HG03280 (cell line): ENCODE results near the gene PLCB1.

Experiments
- ATAC-seq: cut with Tn5 transposase; IDR thresholded peaks from one replicate; pipeline ENCODE4 v1.9.1; 2021; ENCODE audit warnings: mild to moderate bottlenecking, moderate library complexity; ENCODE audit not compliant: unreplicated experiment

PLCB1 gene

DNA sequence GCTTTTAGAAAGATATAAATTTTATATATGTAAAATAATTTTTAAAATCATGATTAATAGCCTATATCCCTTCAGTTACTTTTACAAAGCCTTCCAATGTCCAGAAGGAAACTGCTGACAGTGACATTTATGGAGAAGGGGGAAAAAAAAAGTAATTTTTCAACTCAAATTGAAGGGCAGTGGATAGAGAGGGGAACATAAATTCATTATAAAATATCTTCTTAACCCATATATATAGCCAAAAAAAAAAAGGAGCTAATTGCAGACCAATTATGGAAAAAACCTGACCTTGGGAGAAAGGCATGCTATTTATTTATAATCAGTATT is 392.9 kb downstream of the PLCB1 start:
- ATAC-seq, result no peak

DNA sequence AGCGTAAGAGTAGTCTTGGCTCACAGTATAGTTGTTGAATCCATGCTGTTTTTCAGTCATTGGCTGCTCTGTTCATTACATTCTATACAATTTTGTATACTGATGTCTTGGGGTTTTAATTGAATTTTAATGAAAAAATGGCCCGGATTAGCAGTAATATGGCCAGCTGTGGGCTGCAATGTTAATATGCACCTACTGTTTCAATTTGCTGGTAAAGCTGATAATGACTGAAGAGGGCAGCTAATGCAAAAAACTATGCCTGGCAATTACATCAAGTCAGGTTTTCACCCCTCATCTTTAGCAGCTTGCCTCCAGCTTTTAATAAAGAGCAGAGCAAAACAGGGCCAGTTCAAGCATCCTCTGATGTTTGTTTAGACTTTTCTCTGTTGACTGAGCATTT is 394.5 kb downstream of the PLCB1 start:
- no peak for ATAC-seq

DNA sequence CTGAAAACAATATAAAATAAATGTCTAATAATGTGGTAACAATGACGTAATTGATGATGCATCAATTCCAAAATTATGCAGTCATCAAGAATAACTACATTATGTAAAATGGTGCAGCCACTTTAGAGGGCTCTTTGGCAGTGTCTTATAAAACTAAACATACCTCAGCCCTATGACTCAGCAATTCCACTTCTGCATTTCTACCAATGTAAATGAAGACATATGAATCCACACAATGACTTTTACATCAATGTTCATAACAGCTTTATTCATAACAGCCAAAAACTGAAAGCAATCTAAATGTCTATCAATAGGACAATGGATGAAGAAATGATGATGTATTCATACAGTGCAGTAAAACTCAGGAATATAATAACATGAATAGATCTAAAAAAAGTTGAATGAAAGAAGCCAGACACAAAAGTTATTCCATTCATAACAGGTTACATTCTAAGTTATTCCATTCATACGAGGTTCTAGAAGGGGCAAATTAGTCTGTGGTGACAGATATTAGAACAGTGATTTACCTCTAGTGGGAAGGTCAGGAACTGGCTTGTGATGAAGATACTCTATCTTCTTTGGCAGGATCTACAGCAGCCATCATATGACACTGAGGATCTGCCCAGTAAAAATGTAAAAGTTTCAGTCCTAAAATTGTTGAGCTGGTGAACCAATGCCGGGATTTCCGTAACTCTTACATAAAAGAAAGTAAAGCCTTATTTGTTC is 396.1 kb downstream of the PLCB1 start:
- peak; percentile 55 for ATAC-seq

DNA sequence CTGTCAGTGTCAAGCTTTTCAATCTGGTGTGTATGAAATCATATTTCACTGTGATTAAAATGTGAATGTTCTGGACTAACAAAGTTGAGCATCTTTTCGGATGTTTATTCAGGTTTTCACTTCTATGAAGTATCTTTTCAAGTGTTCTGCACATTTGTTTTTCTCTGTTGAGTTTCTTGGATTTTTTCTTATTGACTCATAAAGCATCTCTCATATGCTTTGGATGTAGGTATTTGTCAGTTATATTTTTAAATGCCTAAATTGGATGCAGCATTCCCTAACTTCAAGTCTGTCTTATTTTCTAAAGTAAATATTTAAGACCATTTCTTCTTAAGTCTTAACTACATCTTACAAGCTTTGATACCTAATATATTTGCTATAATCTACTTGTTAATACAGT is 398.0 kb downstream of the PLCB1 start:
- ATAC-seq, result no peak

DNA sequence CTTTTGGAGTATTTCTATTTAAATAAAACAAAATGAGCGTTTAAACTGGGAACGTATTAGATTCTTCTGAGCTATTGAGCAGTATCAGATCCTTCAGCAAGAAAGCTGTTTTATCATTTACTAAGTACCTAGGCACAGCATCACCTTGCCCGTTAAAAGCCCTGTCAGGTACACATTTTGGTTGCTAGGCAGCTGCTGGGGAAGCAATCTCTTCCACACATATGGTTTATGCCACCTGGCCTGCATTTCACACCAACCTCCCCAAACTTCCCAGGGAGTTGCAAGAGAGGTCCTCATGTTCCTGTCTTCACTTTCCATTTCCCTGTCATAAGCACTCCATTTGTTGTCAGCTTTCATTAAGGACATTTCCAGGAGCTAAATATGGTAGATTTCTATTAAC is 400.1 kb downstream of the PLCB1 start:
- ATAC-seq, result no peak

DNA sequence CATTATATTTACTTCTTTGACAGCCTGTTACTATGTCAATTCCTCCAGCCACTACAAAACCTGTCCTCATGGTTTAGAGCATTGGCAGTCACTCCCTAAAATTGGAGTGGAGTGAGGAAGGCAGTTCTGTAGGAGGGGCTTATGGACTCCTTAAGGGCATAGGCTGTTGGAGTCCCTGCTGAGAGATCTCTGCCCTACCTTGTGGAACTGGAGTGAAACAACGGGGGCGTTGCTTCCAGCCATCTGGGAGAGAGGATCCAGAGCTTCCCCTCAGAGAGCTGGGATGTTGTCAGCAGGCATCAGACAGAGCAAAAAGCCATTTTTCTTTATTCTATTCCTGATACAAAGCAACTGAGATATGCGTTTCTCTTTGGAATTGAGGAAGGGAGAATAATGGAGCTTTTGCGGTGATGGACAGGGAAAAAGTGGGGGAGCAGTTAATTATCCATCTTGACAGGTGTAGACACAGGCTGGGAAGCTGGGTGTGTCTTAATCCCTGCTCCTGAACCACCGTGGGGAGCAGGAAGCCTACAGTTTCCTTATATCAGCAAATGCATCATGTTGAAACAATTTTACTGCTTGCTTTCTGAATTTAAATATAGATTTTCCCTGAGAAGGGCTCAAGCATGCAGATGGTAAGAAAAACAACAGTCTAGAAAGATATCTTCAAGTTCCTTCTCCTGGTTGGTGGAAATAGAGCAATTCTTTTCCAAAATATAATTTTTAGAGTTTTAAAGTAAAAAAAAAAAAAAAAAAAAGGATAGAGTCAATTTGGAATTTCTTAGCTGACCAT is 402.5 kb downstream of the PLCB1 start:
- ATAC-seq, result no peak

DNA sequence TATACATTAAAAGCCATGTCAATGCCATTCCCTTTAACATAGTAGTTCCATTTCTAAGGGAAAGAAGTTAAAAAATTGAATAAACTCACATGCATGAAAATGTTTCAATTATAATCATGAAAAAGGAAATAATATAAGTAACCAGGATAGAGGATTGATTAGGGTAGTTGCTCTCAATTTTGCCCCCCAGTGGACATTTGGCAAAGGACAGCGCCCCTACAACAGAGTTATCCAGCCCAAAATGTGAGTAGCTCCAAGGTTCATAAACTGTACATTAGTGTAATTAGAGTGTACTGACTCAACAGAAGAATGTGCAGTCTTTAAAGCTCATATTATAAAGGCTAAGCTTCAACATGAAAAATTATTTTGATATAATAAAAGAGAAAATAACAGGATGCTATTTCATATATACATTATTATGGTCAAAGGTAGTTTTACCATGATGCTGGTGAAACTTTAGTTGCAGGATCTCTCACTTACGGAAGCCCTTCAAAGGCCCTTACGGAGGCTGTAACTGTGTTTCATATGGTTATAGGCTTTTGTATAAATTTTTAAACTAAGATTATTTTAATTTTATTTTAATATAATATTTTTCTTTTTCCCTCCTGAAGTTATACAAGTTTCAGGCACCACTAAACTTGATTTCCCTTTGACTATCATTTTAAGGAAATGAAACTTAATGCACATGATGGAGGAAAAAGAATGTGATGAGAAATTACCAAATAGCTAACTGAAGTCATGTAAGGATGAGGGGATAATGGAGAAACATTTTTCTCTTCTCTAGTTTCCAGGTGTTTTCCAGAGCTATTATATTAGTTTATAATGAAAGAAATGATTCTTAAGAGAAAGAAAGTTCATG is 403.6 kb downstream of the PLCB1 start:
- ATAC-seq, result no peak

DNA sequence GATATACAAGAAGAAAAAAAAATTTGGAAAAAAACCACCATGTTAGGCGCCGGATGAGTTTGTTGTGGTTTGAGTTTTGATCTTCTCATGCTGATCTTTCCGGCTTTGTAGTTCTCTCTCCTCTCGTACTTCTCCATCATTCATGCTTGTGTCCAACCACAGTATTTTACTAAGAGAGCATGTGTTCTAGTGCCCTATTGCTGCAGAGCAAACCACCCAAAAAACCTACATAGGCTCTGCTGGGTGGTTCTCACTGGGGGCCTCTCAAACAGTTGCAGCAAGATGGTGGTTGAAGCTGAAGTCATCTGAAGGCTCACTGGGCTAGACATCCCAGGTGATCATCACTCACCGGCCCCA is 404.2 kb downstream of the PLCB1 start:
- ATAC-seq, result no peak

DNA sequence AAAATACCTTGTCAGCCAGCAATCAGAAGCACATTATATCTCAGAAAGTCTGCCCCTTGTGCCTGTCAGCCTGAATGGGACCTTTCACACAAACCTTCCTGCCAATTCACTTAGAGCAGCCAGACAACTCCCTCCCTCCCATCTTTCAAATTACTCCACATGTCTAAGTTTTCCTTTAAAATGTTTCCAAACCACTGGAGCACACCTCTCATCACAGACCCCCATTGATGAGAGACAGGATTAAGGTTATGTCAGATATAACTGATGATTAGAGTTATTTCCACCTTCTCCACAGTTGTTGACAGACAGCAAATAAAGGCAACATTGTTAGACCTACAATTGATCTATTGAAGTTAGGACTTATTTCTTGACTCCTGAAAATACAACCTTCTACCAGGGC is 408.4 kb downstream of the PLCB1 start:
- no peak for ATAC-seq

DNA sequence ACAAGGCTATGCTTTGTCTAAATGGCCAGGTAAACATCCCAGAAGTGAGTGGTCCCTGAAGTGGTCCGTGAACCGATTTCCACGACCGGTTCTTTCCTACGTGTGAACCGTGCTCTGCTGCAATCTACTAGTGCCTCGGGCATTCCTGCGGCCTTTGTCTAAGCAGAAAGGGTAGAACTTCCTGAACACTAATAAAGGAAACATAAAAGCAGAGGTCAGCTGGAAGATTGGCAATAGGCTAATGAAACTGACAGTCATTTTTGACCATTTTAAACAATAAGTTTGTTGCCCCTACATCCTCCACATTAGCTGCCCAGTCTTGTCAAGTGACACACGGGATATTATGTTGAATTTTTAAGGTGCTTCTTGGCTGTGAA is 410.0 kb downstream of the PLCB1 start:
- no peak for ATAC-seq

DNA sequence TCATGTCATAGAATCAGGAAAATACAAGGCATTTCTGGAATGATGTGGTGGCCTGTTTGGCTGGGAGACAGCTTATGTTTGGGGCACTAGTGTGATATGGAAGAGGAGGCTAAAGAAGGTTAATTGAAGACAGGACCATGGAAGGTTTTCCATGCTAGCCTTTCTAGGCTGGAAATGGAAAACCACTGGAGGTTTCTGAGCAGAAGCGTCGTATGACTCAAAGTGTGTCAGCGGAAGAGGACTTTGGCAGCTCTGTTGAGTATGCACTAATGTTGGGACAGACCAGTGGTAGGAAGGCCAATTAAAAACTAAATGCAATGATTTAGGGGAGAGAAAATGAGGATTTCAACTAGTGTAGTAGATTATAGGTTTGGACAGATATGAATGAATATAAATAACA is 413.1 kb downstream of the PLCB1 start:
- ATAC-seq, result no peak

DNA sequence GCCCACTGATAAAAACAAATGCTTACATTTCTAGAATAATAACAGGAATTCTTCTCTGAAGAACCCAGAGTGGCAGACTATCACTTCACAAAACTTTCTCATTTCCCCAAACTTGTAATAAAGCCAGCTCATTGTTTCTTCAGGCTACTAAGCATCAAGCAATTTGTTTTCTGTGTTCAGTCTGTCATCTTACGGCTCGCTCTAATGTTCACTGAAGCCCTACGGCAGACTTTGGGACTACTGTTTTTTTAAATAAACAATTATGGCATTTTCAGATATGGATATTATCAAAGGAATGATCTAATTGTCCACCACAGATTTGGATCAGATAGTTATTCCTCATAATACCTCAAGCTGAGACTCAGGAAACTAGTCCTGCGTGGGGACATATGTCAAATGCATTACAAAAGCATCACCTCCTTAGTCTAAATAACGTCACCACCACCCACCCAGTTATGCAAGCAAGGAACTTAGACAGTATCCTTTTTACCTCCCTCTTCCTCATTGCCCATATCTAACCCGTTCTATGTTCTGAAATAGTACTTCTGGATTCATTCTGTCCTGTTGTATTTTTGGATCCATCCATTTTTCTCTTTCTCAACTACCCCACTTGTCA is 415.1 kb downstream of the PLCB1 start:
- ATAC-seq, result no peak

DNA sequence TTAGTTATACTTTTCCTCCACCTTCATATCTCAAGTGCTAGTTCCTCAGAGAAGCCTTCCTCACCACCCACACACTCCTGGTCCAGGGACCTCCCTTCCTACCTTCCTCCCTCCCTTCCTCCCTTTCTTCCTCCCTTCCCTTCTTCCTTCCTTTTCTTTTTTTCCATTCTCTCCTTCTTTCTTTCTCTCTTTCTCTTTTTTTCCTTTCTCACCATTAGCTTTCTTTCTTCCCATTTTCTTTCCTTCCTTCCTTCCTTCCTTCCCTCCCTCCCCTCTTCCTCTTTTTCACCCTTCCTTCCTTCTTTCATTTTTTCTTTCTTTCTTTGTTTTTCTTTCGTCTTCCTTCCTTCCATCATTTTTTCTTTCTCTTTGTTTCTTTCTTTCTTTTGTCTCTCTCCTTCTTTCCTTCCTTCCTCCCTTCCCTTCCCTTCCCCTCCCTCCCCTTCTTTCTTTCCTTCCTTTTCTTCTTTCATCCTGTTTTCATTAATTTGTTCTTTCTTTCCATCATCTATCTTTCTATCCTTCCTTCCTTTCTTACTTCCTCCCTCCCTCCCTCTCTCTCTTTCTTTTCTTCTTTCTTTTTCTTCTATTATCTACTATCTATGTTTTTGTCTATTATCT is 416.0 kb downstream of the PLCB1 start:
- no peak for ATAC-seq

DNA sequence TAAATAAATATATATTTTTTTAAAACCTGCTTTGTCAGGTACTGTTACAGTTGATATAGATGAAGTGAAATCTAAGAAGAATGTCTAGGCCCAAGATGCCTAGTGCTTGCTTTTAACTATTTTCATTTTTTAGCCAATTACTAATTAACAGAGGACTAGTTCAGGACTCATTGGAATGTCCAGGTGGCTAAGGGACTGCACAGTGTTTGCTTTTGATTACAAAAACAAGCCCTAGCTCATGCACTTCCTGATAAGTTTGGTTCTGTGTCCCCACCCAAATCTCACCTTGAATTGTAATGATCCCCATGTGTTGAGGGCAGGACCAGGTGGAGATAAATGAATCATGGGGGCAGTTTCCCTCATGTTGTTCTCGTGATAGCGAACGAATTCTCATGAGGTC is 417.1 kb downstream of the PLCB1 start:
- ATAC-seq, result no peak

DNA sequence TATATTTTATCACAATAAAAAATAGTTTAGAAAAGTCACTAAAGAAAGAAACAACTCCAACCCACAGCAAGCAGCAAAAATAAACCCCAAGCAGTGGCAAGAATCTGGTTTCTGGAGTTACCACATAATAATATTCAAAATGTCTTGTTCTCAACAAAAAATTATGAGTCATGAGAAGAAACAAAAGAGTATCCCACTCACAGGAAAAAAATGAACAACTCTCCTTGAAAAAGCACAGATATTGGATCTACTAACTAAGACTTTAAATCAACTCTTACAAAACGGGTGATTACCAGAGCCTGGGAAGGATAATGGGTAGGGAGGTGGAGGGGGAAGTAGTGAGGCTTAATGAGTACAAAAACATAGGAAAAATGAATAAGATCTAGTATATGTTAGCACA is 425.6 kb downstream of the PLCB1 start:
- ATAC-seq, result no peak

DNA sequence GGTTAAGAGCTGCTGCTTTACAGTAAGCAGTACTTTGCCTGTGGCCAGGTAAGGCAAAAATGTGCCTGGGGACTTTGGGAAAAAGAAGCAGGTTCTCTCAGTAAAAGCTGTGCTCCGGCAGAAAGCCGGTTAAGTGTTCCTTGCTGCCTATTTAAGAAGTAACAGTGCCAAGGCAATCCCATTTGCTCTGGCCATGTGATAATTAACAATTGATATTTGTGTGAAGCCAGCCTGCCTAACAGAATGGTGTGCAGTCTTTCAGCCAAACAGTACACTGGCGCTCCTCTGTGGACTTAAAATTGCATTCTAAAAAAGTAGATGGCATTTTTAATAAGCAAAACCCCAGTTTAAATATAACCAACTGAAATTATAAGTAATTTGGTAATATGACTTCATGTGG is 430.3 kb downstream of the PLCB1 start:
- ATAC-seq, result no peak

DNA sequence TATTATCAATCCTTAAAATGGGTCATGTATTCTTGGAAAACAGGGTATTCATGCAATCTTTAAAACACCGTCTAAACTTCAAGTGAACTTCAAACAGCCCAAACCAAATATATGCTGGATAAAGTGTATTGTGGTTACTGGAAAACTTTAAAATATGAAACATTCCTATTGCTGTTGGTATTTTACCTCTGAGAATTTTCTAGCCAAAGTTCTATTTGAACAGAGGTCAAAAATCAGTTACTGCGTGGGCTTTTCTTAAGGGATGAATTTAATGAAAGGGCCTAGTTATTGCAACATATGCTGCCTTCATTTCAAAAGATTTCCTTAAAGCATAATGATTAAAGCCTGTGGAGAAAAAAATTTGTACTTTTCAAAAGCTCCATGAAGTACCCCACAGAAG is 436.0 kb downstream of the PLCB1 start:
- ATAC-seq, result no peak

DNA sequence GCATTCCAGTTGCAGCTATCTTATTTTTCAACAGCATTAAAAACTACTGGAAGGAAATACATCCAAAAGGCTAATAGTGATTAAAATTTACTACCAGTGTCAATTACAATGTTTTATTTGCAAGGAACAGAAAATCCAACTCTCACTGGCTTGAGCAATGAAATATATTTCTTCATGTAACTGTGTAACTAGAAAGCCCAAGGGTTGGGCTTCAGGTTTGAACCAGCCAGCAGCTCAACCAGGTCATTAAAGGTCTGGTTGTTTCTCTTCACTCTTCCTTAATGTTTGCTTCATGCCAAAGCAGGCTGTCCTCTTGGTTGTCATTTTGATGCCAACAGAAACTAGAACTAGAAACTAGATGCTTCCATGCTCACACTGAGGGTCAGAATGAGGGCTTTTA is 437.7 kb downstream of the PLCB1 start:
- ATAC-seq, result no peak

DNA sequence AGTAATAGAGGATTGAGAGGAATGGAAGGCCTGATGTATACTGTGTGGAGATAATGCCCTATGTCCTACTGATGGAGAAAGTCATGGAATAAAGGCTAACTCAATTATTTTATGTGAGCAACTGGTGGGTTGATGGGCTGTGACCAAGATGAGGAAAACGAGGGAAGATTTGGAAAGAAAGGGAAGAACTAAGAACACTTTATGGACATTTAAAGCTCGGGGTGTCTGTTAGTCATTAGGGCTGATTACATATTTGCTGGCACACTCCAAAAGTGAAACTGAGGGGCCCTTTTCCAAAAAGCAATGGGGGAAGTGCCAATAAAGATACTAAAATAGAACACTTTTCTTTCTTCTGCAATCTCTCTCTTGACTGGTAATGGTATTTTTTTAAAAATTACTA is 439.5 kb downstream of the PLCB1 start:
- no peak for ATAC-seq

DNA sequence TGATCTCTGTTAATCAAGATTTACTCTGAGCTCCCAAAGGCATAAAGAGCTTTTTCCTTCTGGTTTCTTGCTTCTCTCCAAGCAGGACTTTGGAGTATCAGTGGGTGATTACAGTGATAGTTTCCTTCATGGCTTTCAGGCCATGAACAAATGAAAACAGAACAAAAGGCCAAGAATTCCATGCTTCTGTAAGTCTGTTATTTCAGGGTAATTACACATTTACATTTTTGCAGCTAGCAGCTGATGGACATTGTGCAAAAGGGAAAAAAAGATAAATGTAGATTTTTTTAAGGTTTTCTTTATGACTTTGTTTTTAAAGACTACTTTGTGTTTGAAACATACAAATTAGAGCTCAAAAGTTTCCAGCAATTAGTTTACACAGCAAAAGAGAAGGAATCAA is 441.6 kb downstream of the PLCB1 start:
- ATAC-seq, result no peak

DNA sequence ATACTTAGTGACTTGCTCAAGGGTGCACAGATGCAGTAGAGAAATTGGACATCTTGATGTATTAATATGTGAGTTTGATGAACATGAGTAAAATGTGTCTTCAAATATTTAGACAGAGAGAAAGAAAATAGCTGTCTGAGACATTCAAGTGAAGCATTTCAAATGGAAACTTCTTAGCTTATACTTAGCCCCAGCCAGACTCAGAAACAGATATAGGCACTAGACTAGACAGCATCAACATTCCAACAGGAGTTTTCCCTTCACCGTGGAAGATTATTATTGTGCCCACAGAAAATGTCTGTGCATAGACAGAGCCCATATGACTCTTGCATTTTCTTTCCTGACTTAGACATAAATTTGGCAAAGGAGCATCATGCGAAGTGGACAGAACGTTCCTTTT is 443.0 kb downstream of the PLCB1 start:
- no peak for ATAC-seq
